ENCODE measurements around the gene HCN2. TPM values are rescaled to one million over a fixed set of nuclear protein-coding genes. Genes with fewer than 3 reads are reported as not detected.
A peak's percentile ranks its signal among the peaks of the same experiment; 100 is the strongest.

Gene HCN2
- total and polyA plus RNA-seq, 2 of the 13 experiments (the other 11 are each of a cell fraction or from before 2014, with no cell fraction given) = 0.01 TPM; not detected in 1

DNA sequence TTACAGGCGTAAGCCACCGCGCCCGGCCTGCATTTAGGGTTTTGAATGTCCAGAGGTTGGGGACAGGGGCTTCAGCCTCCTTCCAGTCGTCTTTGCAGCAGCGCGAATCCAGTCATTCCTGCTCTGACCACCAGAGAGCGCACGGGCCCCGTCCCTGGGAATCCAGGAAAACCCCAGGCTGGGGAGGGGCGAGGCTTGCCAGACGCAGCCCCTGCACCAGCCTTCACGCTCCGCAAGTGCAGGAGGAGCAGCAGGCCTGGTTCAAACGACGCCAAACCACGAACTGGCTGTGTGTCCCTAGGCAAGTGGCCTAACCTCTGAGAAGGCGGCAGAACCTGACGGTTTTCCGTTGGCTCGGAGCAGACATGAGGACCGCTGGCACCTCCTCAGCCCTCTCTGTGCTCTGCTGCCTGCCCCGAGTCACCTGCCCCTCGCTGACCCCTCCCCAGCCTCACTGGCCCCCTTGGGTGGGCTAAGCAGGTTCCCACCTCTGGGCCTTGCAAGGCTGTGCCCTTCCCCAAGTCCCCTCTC lies 75.3 kb downstream of the HCN2 start (continued):
- TF ChIP-seq, protein P1, sequence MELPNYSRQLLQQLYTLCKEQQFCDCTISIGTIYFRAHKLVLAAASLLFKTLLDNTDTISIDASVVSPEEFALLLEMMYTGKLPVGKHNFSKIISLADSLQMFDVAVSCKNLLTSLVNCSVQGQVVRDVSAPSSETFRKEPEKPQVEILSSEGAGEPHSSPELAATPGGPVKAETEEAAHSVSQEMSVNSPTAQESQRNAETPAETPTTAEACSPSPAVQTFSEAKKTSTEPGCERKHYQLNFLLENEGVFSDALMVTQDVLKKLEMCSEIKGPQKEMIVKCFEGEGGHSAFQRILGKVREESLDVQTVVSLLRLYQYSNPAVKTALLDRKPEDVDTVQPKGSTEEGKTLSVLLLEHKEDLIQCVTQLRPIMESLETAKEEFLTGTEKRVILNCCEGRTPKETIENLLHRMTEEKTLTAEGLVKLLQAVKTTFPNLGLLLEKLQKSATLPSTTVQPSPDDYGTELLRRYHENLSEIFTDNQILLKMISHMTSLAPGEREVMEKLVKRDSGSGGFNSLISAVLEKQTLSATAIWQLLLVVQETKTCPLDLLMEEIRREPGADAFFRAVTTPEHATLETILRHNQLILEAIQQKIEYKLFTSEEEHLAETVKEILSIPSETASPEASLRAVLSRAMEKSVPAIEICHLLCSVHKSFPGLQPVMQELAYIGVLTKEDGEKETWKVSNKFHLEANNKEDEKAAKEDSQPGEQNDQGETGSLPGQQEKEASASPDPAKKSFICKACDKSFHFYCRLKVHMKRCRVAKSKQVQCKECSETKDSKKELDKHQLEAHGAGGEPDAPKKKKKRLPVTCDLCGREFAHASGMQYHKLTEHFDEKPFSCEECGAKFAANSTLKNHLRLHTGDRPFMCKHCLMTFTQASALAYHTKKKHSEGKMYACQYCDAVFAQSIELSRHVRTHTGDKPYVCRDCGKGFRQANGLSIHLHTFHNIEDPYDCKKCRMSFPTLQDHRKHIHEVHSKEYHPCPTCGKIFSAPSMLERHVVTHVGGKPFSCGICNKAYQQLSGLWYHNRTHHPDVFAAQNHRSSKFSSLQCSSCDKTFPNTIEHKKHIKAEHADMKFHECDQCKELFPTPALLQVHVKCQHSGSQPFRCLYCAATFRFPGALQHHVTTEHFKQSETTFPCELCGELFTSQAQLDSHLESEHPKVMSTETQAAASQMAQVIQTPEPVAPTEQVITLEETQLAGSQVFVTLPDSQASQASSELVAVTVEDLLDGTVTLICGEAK (IDR thresholded peaks at IDR 0.05) = no peak
- TF ChIP-seq, protein P1 (CRISPR knock-in tag; IDR thresholded peaks at IDR 0.05) = peak; percentile 72
- TF ChIP-seq ERF (CRISPR knock-in tag; IDR thresholded peaks at IDR 0.05) = peak; percentile 82
- TF ChIP-seq, protein P2, sequence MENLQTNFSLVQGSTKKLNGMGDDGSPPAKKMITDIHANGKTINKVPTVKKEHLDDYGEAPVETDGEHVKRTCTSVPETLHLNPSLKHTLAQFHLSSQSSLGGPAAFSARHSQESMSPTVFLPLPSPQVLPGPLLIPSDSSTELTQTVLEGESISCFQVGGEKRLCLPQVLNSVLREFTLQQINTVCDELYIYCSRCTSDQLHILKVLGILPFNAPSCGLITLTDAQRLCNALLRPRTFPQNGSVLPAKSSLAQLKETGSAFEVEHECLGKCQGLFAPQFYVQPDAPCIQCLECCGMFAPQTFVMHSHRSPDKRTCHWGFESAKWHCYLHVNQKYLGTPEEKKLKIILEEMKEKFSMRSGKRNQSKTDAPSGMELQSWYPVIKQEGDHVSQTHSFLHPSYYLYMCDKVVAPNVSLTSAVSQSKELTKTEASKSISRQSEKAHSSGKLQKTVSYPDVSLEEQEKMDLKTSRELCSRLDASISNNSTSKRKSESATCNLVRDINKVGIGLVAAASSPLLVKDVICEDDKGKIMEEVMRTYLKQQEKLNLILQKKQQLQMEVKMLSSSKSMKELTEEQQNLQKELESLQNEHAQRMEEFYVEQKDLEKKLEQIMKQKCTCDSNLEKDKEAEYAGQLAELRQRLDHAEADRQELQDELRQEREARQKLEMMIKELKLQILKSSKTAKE (CRISPR knock-in tag; IDR thresholded peaks at IDR 0.05; ENCODE audit: borderline replicate concordance) = no peak
- no peak for TF ChIP-seq PAX8 (CRISPR knock-in tag; IDR thresholded peaks at IDR 0.05; ENCODE audit: borderline replicate concordance)
- TF ChIP-seq SOX5 (CRISPR knock-in tag; IDR thresholded peaks at IDR 0.05; ENCODE audit: borderline replicate concordance) = peak; percentile 45; the same call in 1 of the 2 replicates
- TF ChIP-seq, protein P3, sequence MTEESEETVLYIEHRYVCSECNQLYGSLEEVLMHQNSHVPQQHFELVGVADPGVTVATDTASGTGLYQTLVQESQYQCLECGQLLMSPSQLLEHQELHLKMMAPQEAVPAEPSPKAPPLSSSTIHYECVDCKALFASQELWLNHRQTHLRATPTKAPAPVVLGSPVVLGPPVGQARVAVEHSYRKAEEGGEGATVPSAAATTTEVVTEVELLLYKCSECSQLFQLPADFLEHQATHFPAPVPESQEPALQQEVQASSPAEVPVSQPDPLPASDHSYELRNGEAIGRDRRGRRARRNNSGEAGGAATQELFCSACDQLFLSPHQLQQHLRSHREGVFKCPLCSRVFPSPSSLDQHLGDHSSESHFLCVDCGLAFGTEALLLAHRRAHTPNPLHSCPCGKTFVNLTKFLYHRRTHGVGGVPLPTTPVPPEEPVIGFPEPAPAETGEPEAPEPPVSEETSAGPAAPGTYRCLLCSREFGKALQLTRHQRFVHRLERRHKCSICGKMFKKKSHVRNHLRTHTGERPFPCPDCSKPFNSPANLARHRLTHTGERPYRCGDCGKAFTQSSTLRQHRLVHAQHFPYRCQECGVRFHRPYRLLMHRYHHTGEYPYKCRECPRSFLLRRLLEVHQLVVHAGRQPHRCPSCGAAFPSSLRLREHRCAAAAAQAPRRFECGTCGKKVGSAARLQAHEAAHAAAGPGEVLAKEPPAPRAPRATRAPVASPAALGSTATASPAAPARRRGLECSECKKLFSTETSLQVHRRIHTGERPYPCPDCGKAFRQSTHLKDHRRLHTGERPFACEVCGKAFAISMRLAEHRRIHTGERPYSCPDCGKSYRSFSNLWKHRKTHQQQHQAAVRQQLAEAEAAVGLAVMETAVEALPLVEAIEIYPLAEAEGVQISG (CRISPR knock-in tag; IDR thresholded peaks at IDR 0.05) = peak; percentile 54; the same call in 1 of the 2 replicates
- no peak for TF ChIP-seq ZNF260 (CRISPR knock-in tag; IDR thresholded peaks at IDR 0.05; ENCODE audit: borderline replicate concordance, low read depth)
- no peak for TF ChIP-seq ZNF567 (CRISPR knock-in tag; IDR thresholded peaks at IDR 0.05; ENCODE audit: borderline replicate concordance)
- TF ChIP-seq KDM5A (IDR thresholded peaks at IDR 0.05; ENCODE audit: borderline replicate concordance, low read length) = no peak
- peak; percentile 76 for TF ChIP-seq ZNF225 (CRISPR knock-in tag; IDR thresholded peaks at IDR 0.05)
- TF ChIP-seq, protein P4, sequence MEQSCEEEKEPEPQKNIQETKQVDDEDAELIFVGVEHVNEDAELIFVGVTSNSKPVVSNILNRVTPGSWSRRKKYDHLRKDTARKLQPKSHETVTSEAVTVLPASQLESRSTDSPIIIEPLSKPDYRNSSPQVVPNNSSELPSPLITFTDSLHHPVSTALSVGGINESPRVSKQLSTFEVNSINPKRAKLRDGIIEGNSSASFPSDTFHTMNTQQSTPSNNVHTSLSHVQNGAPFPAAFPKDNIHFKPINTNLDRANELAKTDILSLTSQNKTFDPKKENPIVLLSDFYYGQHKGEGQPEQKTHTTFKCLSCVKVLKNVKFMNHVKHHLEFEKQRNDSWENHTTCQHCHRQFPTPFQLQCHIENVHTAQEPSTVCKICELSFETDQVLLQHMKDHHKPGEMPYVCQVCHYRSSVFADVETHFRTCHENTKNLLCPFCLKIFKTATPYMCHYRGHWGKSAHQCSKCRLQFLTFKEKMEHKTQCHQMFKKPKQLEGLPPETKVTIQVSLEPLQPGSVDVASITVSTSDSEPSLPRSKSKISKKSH (CRISPR knock-in tag; IDR thresholded peaks at IDR 0.05; ENCODE audit: borderline replicate concordance) = peak; percentile 82; the same call in 1 of the 2 replicates

Measured in HepG2 (cell line).